ENCODE data around the gene RBPJ.

DNA sequence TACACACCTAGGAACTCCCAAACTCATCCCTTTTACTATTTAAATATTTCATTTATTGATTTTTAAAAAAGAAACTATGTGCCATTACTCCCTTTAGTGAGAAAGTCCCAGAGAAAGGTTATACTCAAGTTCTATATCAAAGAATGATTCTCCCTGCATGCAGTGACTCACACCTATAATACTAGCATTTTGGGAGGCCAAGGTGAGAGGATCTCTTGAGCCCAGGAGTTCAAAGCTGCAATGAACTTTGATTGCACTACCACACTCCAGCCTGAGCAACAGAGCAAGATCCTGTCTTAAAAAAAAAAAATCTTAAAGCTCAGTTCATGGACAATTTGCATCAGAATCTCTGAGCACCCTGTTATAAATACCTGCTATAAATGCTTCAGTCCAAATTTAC lies 9.2 kb upstream of the RBPJ start:
- TF ChIP-seq CTCF (conservative IDR thresholded peaks at IDR 0.05) (no peak), EZH2 (IDR thresholded peaks at IDR 0.05; ENCODE audit: low read depth) (no peak)
